SK-N-SH (cell line): ENCODE measurements around the gene ASH1L. TPM values are rescaled to one million over a fixed set of nuclear protein-coding genes. Genes with fewer than 3 reads are reported as not detected.

Experiments used
- CTCF ChIA-PET: fragments of 300-600, 350-600 bp; formaldehyde crosslinking; extraction: SDS; loops from one replicate; lab custom pipeline; 2021; lab: Yijun Ruan, JAX
- POLR2A ChIA-PET: fragments of 350-600 bp; sonication (Branson Sonifier 250); formaldehyde crosslinking; extraction: SDS; loops from one replicate; lab custom pipeline; 2020; ENCODE audit warnings: antibody characterized with exemption, inconsistent platforms; lab: Yijun Ruan, JAX
- DNase-seq: peaks from one replicate; pipeline ENCODE4 v3.0.0; 2012
- H2AFZ ChIP-seq: fragments of 200-600 bp; sonication (generic); 2 replicates; pipeline ENCODE4 v1.8.1; 2016; ENCODE audit warnings: antibody characterized with exemption, mild to moderate bottlenecking, low read depth
- H3F3A ChIP-seq: fragments of 200-600 bp; sonication (generic); replicated peaks from 2 replicates; pipeline ENCODE3; 2016; ENCODE audit warnings: antibody characterized with exemption, mild to moderate bottlenecking; ENCODE audit not compliant: insufficient read depth
- H3K27ac ChIP-seq, 2 experiments: fragments of 200-500 bp in 1 of 2; fragments of 200-600 bp in 1 of 2; sonication (Bioruptor generic) in 1 of 2; sonication (generic), shearing (Covaris generic) in 1 of 2; 2 replicates each; pipeline versions ENCODE4 v1.5.1 to v1.6.1; 2014 to 2016; ENCODE audit warnings: low read depth in 2 of 2, inconsistent platforms in 1 of 2, low read length in 1 of 2, mild to moderate bottlenecking in 1 of 2, mixed read lengths in 1 of 2
- H3K27me3 ChIP-seq: fragments of 200-600 bp; sonication (generic), shearing (Covaris generic); 2 replicates; pipeline ENCODE4 v1.6.1; 2016; ENCODE audit warnings: mixed run types; ENCODE audit not compliant: insufficient read depth
- H3K36me3 ChIP-seq, 2 experiments: fragments of 200-500 bp in 1 of 2; fragments of 200-600 bp in 1 of 2; sonication (Bioruptor generic) in 1 of 2; sonication (generic) in 1 of 2; replicated peaks in 1 of 2; 2 replicates each; pipeline versions ENCODE3 to v1.5.1; 2014 to 2016; ENCODE audit warnings: low read length in 1 of 2, mild to moderate bottlenecking in 1 of 2; ENCODE audit not compliant: insufficient read depth in 2 of 2, control insufficient read depth in 1 of 2
- H3K4me1 ChIP-seq, 2 experiments: fragments of 200-500 bp in 1 of 2; fragments of 200-600 bp in 1 of 2; sonication (Bioruptor generic) in 1 of 2; sonication (generic), shearing (Covaris generic) in 1 of 2; 2 replicates each; pipeline versions ENCODE4 v1.5.1 to v1.6.1; 2014 to 2016; ENCODE audit warnings: low read depth in 1 of 2, low read length in 1 of 2, mixed run types in 1 of 2; ENCODE audit not compliant: insufficient read depth in 2 of 2, control insufficient read depth in 1 of 2
- H3K4me2 ChIP-seq: fragments of 200-600 bp; sonication (generic), shearing (Covaris generic); 2 replicates; pipeline ENCODE4 v1.6.1; 2017; ENCODE audit warnings: mixed run types
- H3K4me3 ChIP-seq, 2 experiments: fragments of 200-500 bp in 1 of 2; fragments of 200-600 bp in 1 of 2; sonication (Bioruptor generic) in 1 of 2; sonication (generic), shearing (Covaris generic) in 1 of 2; 2 replicates each; pipeline versions ENCODE4 v1.5.1 to v1.8.1; 2014 to 2016; ENCODE audit warnings: low read depth in 2 of 2, inconsistent platforms in 1 of 2, low read length in 1 of 2, mild to moderate bottlenecking in 1 of 2, mixed read lengths in 1 of 2, moderate library complexity in 1 of 2
- H3K79me2 ChIP-seq: fragments of 200-600 bp; sonication (generic); 2 replicates; pipeline ENCODE4 v1.8.1; 2017; ENCODE audit warnings: mild to moderate bottlenecking; ENCODE audit not compliant: insufficient read depth
- H3K9ac ChIP-seq: fragments of 200-600 bp; sonication (generic); 2 replicates; pipeline ENCODE4 v1.6.1; 2017; ENCODE audit warnings: mixed run types
- H3K9me2 ChIP-seq: fragments of 200-600 bp; sonication (generic); 2 replicates; pipeline ENCODE4 v1.6.1; 2017; ENCODE audit warnings: mixed run types
- H3K9me3 ChIP-seq: fragments of 200-600 bp; sonication (generic); 2 replicates; pipeline ENCODE4 v1.6.1; 2017; ENCODE audit warnings: mixed run types, mild to moderate bottlenecking, moderate library complexity
- H4K20me1 ChIP-seq: fragments of 200-600 bp; sonication (generic); 2 replicates; pipeline ENCODE4 v1.6.1; 2017; ENCODE audit warnings: mild to moderate bottlenecking, mixed run types; ENCODE audit not compliant: insufficient read depth
- FOXM1 ChIP-seq: IDR thresholded peaks from 2 replicates; pipeline ENCODE4 v1.4.0; 2012; ENCODE audit warnings: low read depth, mild to moderate bottlenecking
- GABPA ChIP-seq: IDR thresholded peaks from 2 replicates; pipeline ENCODE4 v1.4.0; 2012; ENCODE audit warnings: low read depth, mild to moderate bottlenecking
- RAD21 ChIP-seq: IDR thresholded peaks from 2 replicates; pipeline ENCODE4 v1.6.1; 2012; ENCODE audit warnings: mild to moderate bottlenecking, low read length
- RCOR1 ChIP-seq: fragments of 150-350 bp; IDR thresholded peaks from 2 replicates; pipeline ENCODE4 v1.6.1; 2017; ENCODE audit warnings: antibody characterized with exemption, low read length
- REST ChIP-seq: IDR thresholded peaks from 2 replicates; pipeline ENCODE4 v1.6.1; 2012; ENCODE audit warnings: mild to moderate bottlenecking, low read depth, low read length, moderate library complexity
- RXRA ChIP-seq: IDR thresholded peaks from 2 replicates; pipeline ENCODE4 v1.4.0; 2012; ENCODE audit warnings: low read depth, mild to moderate bottlenecking, borderline replicate concordance
- SIN3A ChIP-seq: IDR thresholded peaks from 2 replicates; pipeline ENCODE4 v1.6.1; 2012; ENCODE audit warnings: low read depth, mild to moderate bottlenecking, low read length, moderate library complexity, borderline replicate concordance
- SMC3 ChIP-seq: IDR thresholded peaks from 2 replicates; pipeline ENCODE4 v1.6.1; 2012; ENCODE audit warnings: low read depth, low read length, improper control_type of control experiment
- WGBS: methylation state at CpG from one replicate; pipeline ENCODE4 v1.1.6; 2017; ENCODE audit warnings: low lambda C conversion rate; 5-methylcytosine and 5-hydroxymethylcytosine counted together
- polyA plus RNA-seq, 3 experiments: library from polyadenylated mRNA; depleted of rRNA; stranded (reverse); fragments of >200 nt; gene quantifications; 2 replicates each; pipeline ENCODE4 v1.2.3, GENCODE V29; 2012
- TF ChIP-seq, protein P1 (sequence below): fragments of 200-600 bp; sonication (generic); IDR thresholded peaks from 2 replicates; pipeline ENCODE4 v1.6.1; 2017; ENCODE audit warnings: antibody characterized with exemption, mild to moderate bottlenecking, moderate library complexity

The ASH1L gene
- polyA plus RNA-seq, 1 of the 3 experiments (the other 2 are of a cell fraction): 13.4 TPM

DNA sequence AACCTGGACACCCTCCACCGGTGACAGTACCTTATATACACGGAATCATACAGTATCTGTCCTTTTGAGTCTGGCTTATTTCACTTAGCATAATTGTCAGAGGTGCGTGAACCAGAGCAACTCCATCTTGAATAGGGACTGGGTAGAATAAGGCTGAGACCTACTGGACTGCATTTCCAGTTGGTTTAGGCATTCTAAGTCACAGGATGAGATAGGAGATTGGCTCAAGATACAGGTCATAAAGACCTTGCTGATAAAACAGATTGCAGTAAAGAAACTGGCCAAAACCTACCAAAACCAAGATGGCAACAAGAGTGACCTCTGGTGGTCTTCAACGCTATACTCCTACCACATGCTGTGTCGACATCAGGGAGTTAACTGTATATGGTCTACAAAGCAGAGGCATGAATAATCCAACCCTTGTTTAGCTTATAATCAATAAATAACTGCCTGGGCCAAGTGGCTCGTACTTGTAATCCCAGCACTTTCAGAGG is 255.3 kb downstream of the ASH1L start:
- CTCF ChIA-PET: interaction anchor here (0.6 to 3.5 kb wide), 22 partner anchors 10 to 222 kb away, joined by 3 to 51 read pairs (median 3); partner anchors contain the start of genes CLK2, HCN3 and RUSC1
- 71% methylated on average over 6 of the region's 6 CpGs for WGBS

More for the DNA sequence above, 255.3 kb downstream of the ASH1L start:
- Histone ChIP-seq H3K27me3 (no peaks in the 10 kb centered on the region), H3K4me3 (no peak overlapping the region; a peak in 1 of 4 replicates), H3K9me3 (no peaks in the 10 kb centered on the region), H3K4me1 (peaks cover 0 to 10% of the 10 kb centered on the region in 2 experiments; a peak in 1 of 4 replicates), H3K27ac (no peak overlapping the region), H3K36me3 (no peaks in the 10 kb centered on the region), H3K79me2 (peaks cover 30% of the 10 kb centered on the region), H3K4me2 (no peak overlapping the region), H3K9me2 (no peaks in the 10 kb centered on the region), H3F3A (peaks cover 12% of the 10 kb centered on the region), H2AFZ (no peak overlapping the region), H3K9ac (no peak overlapping the region), H4K20me1 (no peaks in the 10 kb centered on the region)
- no peak for DNase-seq
- no peak for TF ChIP-seq SIN3A
- peak; percentile 44 for TF ChIP-seq SMC3
- no peak for TF ChIP-seq RCOR1
- no peak for TF ChIP-seq FOXM1
- no peak for TF ChIP-seq REST
- no peak for TF ChIP-seq GABPA
- TF ChIP-seq, protein P1, sequence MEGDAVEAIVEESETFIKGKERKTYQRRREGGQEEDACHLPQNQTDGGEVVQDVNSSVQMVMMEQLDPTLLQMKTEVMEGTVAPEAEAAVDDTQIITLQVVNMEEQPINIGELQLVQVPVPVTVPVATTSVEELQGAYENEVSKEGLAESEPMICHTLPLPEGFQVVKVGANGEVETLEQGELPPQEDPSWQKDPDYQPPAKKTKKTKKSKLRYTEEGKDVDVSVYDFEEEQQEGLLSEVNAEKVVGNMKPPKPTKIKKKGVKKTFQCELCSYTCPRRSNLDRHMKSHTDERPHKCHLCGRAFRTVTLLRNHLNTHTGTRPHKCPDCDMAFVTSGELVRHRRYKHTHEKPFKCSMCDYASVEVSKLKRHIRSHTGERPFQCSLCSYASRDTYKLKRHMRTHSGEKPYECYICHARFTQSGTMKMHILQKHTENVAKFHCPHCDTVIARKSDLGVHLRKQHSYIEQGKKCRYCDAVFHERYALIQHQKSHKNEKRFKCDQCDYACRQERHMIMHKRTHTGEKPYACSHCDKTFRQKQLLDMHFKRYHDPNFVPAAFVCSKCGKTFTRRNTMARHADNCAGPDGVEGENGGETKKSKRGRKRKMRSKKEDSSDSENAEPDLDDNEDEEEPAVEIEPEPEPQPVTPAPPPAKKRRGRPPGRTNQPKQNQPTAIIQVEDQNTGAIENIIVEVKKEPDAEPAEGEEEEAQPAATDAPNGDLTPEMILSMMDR: peak; percentile 57
- peak; percentile 63 for TF ChIP-seq RAD21
- TF ChIP-seq RXRA: no peak
- POLR2A ChIA-PET: interaction anchor here (1.4 to 1.9 kb wide), 2 partner anchors 15 to 56 kb away, joined by 4 to 5 read pairs; no protein-coding TSS in a partner anchor
